ENCODE results near the gene AGAP2.

Gene AGAP2

DNA sequence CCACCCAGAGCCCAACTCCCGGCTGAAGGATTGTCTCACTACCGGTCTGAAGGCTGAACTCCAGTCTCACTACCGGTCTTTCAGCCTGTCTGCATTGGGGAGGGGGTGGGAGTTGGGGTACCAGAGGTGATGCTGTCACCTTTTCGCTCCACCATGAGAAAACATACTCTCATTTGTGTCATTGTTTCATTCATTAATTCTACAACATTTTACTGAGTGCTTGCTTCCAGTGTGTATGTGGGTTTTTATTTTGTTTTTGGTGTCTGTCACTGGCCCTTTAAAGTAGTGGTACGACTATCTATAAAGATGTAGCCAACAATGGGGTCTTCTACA lies 14.1 kb upstream of the AGAP2 start:
- DNase-seq = no peak

DNA sequence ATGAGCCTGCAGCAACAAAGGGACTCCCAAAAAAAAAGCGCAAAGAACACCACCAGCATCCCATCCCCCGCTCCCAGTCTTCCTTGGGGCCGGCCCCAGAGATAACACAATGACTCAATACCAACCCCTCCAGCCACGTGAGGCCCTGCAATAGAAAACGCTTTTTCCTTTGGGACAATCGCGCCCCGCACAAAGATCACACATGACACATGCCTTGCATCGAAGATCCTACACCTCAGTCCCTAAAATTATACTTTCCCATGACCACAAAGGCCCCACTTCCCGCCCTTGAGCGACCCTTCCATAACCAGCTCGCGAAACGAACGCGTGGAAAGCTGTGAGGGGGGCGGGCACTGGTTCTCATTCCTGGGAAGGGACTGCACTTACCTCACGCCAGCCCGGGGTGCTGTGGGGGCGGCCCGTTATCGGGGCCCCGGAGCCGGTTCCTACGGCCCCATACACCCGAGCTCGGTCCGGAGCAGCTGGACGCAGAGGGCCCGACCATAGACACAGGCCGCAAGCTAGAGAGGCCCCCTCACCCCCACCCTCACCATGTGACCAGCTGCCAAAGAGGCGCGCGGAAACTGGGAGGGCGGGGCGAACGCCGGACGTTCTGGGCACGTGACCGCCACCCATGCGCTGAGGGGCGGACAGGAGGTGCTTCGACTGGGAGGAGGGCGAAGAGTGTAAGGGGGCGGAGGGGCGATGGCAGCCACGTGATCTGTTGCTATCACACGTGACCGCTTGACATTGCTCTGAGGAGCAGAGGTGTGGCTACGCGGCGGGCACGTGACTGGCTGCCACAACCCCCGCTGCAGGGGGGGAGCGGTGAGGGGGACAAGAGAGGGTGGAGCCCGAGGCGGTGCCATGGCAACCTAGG lies 13.5 kb upstream of the AGAP2 start, which contains the start of gene CDK4:
Gene CDK4 (minus strand): TSS at position 523 of the 880 bp plus-strand sequence. CDS start 593 bp downstream, outside the sequence.
- peak; percentile 99 for DNase-seq

DNA sequence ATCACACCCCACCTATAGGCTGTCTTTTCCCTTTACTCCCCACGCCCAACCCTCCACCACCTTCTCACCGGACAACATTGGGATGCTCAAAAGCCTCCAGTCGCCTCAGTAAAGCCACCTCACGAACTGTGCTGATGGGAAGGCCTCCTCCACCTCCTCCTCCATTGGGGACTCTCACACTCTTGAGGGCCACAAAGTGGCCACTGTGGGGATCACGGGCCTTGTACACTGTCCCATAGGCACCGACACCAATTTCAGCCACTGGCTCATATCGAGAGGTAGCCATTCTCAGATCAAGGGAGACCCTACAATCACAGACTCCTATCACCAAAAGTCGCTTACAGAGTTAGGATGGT lies 12.9 kb upstream of the AGAP2 start:
- no peak for DNase-seq

DNA sequence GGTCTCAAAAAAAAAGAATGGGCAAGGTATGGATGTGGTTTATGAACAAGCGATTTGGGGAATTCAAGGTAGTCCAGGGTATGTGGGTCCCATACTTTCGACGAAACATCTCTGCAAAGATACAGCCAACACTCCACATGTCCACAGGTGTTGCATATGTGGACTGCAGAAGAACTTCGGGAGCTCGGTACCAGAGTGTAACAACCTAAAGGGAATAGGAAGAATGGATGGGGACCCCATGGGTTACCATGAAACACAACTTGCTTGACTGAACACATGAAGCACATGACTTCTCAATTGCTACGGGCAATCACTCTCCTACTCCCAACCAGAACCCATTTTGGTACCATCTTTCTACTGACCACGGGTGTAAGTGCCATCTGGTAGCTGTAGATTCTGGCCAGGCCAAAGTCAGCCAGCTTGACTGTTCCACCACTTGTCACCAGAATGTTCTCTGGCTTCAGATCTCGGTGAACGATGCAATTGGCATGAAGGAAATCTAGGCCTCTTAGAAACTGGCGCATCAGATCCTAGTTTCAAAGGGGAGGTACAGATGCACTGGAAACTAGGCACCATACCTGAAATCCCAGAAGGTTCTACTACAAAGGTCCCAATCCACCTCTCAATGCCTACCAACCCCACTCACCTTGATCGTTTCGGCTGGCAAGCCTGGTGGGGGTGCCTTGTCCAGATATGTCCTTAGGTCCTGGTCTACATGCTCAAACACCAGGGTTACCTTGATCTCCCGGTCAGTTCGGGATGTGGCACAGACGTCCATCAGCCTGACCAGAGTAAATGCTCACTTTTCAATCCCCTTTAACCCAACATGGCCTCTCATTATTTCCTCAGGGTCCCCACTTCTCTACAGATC lies 12.3 kb upstream of the AGAP2 start:
- DNase-seq = no peak

DNA sequence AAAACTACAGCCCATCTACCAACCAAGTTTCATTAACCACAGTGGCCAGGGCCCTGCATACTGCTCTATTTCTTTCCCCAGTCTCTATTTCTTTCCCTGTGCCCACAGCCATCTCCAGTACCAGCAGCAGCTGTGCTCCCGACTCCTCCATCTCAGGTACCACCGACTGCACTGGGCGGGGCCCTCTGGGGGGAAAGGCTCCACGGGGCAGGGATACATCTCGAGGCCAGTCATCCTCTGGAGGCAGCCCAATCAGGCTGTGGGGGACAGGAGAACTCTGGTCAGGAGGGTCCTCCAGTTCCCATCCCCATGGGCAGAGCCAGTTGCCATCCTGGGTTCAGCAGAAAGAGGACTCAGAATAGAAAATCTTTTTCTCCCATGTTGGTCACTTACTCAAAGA lies 10.5 kb upstream of the AGAP2 start:
- no peak for DNase-seq

DNA sequence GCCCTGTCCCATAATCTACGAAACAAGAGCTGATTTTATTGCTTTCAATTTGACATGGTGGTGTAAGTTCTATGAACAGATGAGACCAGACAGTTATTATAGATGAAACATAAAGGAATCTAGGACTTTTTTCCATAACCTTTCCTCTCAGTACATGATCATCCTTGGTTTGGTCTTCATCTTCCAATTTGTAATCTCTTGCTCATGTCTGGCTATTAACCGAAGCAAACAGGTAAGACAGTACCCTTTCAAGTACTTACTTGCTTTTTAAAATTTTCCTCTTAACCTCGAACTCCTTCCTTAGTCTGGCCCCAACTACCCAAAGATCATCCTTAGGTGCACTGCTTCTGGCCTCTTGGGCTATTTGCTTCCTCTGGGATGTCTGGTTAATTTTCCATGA lies 7.5 kb upstream of the AGAP2 start:
- no peak for DNase-seq

DNA sequence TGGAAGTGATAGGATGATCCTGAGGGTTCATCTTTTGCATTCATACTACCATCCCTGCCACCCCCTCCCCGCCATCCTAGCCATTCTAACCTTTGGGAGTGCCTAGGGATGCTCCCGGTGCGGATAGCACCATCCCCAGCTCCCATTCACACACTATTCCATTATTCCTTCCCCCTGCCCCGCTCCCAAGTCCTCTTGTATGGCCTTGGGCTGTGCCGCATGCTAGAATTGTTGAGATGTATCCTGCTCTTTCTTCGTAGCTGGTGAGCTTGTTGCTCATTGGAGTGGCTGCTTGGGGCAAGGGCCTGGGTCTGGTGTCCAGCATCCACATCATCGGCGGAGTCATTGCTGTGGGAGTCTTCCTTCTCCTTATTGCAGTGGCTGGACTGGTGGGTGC lies 6.9 kb upstream of the AGAP2 start:
- DNase-seq = no peak

DNA sequence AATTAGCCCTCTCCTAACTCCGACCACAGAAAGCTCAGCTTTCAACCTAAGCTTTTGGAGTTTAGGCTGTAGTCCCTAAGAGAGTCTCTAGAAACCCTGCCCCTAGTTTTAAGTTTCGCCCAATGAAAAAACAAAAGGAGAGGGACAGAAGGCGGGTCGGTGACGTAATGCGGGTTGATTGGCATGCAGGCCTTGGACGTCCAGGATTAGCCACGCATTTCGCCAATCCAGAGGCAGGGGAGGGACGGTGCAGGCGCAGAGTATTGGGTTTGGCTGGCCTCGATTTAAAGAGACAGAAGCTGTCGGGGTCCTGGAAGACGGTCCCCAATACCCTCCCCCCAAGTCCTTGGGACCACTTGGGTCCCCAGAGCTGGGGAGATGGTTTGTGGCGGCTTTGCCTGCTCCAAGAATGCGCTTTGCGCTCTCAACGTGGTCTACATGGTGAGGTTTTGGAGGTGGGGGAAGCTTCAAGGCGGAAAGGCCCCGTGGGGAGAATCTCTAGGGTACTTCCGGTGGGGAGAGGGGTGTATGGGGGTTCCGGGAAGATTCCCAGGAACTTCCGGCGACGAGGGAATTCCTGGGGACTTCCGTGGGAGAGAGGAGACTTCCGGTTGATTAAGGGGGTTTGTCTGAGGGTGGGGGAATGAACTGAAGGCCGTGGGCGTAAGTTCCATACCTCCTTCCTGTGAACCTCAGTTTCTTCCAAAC lies 6.4 kb upstream of the AGAP2 start, which contains the start of gene TSPAN31:
Gene TSPAN31 (plus strand): TSS at position 263 of the 708 bp plus-strand sequence. CDS start 116 bp downstream, at position 379.
- DNase-seq = peak; percentile 99

DNA sequence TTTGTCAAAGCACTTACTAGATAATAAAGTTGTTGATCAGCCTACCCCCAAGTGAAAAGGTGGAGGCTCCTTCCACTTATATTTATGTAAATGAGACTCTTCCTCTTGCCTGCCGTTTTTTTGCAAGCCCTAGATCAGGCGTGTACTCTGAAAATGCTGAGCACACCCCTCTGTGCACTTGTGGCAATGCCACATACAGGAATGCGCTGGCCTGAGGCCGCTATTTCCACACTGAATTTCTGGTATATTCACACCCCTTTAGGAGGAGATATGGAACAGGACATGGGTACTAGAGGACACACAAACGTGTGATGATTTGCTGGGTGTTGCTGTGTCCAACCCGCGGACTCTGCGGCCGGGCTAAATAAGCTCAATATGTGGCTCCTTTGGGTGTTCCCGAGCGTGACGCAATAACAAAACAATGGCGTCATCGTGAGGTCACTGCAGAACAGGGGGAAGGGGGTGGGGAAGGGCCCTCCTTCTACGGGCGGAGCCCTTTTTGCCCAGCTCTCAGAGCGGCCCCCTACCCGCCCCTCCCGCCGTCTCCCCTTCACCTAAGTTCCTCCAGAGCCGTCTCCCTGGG lies 5.7 kb upstream of the AGAP2 start:
- no peak for DNase-seq

DNA sequence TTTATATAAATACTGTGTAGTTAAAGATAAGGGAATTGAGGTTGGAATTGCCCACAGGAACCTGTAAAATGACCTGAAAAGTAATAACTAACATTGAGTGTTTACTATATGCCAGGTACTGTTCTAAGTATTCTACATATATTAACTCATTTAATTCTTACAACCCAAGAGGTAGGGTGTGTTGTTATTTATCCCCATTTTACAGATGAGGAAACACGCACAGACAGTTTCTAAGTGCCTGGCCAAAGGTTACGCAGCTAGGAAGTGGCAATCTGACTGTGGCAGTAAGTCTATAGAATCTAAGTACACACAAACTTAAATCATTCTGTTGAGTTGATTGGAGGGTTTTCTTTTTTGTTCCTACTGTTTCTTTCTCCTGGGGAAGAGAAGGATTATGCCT lies 5.2 kb upstream of the AGAP2 start:
- DNase-seq = no peak

DNA sequence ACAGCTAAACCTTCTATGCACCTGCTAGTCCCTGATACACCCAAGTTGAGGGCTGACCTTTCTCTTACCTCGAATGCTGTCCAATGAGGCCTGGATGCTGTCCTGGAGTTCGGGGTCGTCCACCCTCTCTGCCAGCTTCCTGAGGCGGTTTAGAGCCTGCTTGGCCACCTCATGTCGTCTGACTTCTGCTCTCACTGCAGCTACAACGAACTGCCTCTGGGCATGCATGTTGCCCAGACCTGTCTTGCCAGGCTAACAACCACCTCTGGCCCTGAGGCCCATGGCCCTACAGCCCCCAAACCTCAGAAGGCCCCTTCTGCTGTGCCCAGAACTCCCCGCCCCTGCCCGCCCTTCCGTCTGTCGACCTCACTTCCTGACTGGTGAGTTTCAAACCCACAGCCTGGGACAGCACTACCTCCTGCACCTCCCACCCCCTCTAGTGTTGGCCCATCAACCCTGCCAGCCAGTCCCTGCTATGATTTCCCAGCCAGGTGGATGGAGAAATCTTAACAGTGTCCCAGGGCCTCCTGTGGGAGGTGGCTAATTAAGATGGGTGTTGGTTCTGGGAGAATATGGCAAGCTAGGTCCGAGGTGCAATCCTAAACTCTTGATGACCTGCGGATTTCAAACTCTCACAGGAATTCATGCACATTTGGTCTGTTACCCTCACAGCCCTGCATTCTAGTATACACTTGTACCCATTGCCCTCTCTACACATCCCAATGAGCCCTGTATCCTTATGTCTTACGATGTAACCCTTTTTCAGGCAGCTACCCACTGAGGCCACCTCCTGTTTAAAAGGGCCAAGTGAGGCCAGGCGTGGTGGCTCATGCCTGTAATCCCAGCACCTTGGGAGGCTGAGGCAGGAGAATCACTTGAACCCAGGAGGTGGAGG lies 3.5 kb upstream of the AGAP2 start:
- DNase-seq = no peak

DNA sequence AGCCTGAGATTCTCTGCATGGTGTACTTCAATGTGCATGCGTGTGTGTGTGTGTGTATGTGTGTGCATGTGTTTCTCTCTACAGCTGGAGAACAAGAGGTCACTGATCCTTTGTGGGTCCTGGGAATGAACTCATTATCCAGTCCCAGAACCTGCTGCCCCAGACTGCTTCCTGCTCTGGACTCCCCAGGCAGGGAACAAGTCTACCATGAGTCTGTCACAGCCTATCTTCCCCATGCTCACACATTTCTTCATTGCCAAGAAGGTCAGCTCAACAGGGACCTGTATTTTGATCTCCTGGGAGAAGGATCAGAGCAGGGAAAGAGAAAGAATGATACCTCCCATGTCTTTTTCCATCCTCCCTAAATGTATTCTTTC lies 2.9 kb upstream of the AGAP2 start:
- DNase-seq = no peak

DNA sequence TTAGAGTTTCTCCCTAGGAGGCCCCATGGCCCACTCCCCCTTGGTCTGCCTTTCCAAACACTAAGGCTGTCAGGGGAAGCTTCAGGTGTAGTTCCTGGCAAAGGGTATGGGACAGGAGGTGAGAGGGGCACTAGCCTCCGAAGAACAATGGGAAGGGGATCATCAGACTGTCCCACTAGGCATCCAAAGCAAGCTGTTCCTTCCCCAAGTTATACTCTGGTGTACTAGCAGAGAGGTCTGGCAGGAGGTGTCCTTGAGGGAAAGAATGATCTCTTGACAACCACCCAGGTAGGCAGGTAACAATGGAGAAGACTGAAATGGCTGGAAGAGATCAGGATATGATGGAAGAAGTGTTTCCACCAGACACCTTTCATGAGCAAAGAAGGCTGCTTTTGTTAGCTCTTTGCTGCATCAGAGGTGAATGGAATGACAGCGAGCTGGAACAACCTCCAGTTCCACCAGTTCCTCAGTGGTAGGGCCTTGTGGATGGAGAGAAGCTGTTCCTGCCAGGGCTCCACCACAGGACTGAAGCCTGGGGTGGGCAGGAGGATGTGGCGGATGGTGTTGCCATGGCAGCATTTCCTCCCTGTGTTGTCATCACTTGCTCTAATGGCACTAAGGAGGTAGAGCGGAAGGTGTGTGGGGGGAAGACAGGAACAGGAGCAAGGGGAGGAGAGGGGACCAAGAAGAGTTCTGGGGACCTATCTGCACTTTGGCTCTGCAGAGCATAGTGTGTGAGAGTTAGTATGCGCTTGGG lies 2.3 kb upstream of the AGAP2 start:
- DNase-seq = no peak

DNA sequence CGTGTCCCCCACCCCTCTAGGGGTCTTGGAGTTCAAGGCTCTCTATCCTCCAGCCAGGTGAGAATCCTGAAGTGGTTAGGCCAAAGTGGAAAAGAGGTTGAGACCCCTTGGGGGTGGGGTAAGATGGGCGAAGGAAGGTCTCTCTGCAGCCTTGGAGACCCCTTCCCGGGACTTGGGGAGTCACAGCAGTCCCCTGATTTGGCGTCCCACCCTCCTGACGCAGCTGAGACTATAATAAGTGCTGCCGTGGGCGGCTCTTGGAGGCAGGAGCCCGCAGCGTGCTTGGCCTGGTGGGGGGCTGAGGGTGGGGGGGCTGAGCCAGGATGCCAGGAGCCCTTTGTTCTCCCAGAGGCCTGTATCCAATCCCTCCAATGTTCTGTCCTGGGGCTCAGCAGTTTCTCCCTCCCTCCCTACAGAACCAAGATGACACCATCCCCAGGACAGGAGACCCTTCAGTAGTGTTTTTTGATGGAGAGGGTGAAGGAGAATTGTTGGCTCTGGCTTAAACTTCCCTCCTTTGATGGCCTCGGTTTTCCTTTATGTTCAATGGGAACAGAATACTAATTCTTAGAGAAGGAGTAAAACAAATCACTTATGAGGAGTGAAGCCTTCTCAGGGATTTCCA lies 1.5 kb upstream of the AGAP2 start:
- DNase-seq = no peak

DNA sequence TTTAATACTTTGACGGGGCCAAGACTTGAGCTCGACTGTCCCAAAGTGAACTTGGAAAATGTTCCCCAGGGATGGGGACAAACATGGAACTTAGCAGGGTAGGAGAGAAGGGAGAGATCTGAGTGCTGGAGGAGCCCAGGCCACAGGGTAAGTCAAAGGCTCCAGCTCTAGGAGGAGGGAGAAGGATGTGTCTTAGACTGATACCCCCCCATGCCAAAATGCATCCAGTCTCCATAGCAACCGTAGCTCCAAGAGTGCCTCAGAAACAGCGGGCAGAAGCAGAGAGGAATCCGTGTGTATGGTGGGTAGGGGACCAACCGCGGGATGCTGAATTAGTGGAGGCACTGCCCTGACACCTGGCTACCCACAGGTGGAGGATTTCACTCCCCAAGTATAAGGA lies 845 bp upstream of the AGAP2 start:
- no peak for DNase-seq

DNA sequence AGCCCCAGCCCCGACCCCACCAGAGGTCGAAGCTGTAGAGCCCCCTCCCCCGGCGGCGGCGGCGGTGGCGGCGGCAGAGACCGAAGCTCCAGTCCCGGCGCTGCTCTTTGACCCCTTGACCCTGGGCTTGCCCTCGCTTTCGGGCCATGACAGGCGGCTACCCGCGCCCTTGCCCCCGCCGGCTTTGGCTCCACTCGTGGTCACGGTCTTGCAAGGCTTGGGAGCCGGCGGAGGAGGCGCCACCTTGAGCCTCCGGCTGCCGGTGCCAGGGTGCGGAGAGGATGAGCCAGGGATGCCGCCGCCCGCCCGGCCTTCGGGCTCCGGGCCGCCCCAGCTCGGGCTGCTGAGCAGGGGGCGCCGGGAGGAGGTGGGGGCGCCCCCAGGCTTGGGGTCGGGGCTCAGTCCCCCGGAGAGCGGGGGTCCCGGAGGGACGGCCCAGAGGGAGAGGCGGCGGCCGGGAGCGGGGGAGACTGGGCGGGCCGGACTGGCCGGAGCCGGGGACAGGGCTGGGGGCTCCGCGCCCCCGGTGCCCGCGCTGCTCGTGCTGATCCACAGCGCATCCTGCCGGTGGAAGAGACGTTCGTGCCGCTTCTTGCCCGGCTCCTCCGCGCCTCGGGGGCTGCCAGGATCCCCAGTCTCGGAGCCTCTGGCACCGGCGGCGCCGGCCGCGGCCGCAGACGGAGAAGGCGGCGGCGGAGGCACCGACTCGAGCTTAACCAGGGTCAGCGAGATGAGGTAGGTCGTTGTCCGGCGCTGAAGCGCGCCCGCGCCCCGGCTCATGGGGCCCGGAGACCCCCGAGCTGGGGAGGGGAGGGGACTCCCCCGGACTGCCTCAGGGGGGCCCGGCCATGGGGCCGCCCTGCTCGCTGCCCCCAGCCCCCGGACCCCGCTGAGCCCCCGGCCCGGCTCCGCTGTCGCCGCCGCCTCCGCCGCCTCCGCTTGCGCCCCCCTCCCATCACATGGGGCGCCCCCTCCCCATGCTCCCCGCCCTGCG lies 778 bp downstream of the AGAP2 start:
- peak; percentile 18 for DNase-seq

DNA sequence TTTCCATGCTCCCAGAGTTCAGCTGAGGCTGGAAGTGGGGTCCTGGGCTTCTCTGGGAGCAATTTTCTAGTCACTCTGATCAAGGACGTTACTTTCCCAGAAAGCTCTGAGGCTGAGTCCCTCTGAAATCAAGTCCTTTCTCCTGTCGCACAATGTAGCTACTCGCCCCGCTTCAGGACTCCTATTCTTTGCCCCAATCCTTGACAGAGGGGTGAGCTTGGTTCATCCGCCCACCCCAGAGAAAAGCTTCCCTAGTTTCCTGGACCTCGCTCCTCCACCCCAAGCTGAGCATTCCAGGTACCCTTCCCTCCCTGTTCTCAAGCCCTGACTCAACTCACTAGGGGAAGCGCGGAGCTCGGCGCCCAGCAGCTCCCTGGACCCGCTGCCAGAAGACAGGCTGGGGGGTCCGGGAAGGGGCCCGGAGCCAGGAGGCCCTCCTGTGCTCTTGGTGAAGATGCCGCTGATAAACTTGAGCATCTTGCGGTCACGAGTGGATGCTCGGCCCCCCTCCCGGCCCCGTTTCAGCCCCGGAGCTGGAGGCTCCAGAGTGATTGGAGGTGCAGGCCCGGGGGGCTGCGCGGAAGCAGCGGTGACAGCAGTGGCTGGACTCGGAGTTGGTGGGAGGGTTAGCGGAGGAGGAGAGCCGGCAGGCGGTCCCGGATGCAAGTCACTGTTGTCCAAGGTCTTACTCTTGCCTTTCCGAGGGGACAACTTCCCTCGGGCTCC lies 1.6 kb downstream of the AGAP2 start:
- peak; percentile 32 for DNase-seq

DNA sequence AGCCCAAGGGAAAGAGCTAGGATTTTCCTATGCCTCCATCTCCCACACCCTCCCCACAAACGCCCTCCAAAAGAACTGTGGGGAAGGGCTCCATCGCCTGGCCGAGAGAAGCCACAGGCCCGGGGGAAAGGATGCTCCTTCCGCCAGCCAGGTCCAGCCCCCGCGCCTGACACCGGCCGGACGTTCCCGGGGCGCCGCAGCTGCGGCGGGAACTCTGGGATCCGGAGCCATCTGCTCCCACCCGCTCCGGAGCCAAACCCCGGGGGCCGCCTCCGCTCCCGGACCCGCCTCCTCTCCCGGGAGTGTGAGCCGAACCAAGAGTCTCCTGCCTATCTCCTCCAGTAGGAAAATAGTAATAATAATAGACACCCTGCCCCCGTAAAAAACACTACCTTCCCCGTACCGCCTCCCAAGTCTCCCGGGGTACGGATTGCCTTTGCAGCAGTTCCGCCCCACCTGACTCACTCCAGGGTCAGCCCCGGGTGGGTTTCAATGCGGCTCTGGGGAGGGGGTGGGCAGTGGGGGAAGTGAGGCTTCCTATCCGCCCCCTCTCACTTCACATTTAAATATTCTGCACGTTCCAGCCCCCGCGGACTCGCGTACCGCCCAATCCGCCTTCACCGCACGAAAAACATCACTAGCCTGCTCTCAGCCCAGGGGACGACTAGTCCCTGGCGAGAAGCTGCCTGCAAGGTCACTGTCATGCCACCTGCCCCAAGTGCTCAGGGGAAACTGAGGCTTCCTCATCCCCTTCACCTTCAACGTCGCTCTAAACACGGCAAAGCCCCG lies 2.4 kb downstream of the AGAP2 start:
- peak; percentile 46 for DNase-seq
